OCI-LY3 (cell line): Measurements from ENCODE around the gene HBA2.

Source experiments
- H2AFZ ChIP-seq: fragments of 200-600, 300-600 bp; shearing (Covaris generic); 2 replicates; pipeline ENCODE4 v1.6.0; 2014; ENCODE audit warnings: antibody characterized with exemption, low read depth, low read length
- H3K27ac ChIP-seq: fragments of 200-600, 300-600 bp; sonication (generic); 2 replicates; pipeline ENCODE4 v1.5.1; 2014; ENCODE audit warnings: mild to moderate bottlenecking, low read length, moderate library complexity, mixed read lengths
- H3K27me3 ChIP-seq: fragments of 200-600, 300-600 bp; sonication (generic); 2 replicates; pipeline ENCODE4 v1.6.1; 2014; ENCODE audit warnings: low read depth, low read length, mixed read lengths
- H3K36me3 ChIP-seq: fragments of 200-600, 300-600 bp; sonication (generic); replicated peaks from 2 replicates; pipeline ENCODE3; 2014; ENCODE audit warnings: low read depth, low read length, mixed read lengths
- H3K4me1 ChIP-seq: fragments of 300-600, 200-600 bp; sonication (generic); 2 replicates; pipeline ENCODE4 v1.6.1; 2014; ENCODE audit warnings: low read length, mixed read lengths
- H3K4me2 ChIP-seq: fragments of 200-600, 300-600 bp; sonication (generic); 2 replicates; pipeline ENCODE4 v1.6.1; 2014; ENCODE audit warnings: low read length, mixed read lengths
- H3K4me3 ChIP-seq: fragments of 300-600, 200-600 bp; sonication (generic); 2 replicates; pipeline ENCODE4 v1.5.1; 2014; ENCODE audit warnings: antibody characterized with exemption, mild to moderate bottlenecking, low read length, moderate library complexity
- H3K79me2 ChIP-seq: fragments of 300-600, 200-600 bp; shearing (Covaris generic); 2 replicates; pipeline ENCODE4 v1.6.1; 2014; ENCODE audit warnings: mild to moderate bottlenecking, low read length, mixed read lengths
- H3K9ac ChIP-seq: fragments of 300-600, 200-600 bp; shearing (Covaris generic); 2 replicates; pipeline ENCODE4 v1.6.0; 2014; ENCODE audit warnings: mild to moderate bottlenecking, low read length, moderate library complexity
- H3K9me3 ChIP-seq: fragments of 200-600, 300-600 bp; shearing (Covaris generic); 2 replicates; pipeline ENCODE4 v1.6.1; 2014; ENCODE audit warnings: low read length, mixed read lengths; ENCODE audit not compliant: insufficient read depth
- H4K20me1 ChIP-seq: fragments of 200-600, 300-600 bp; sonication (generic); 2 replicates; pipeline ENCODE4 v1.6.1; 2016; ENCODE audit warnings: low read length, mixed read lengths; ENCODE audit not compliant: insufficient read depth
- CTCF ChIP-seq: fragments of 200-600, 300-600 bp; sonication (generic); IDR thresholded peaks from 2 replicates; pipeline ENCODE4 v1.5.1; 2014; ENCODE audit warnings: antibody characterized with exemption, low read length, low read depth
- EZH2phosphoT487 ChIP-seq: fragments of 200-600 bp; shearing (Covaris generic); IDR thresholded peaks from 2 replicates; pipeline ENCODE4 v1.6.1; 2018; ENCODE audit warnings: antibody characterized with exemption, mixed run types, low read depth

The HBA2 gene

GRCh38 chr16:132120-132519, 40.6 kb upstream of the HBA2 start:
- H3K9ac ChIP-seq, result no peak overlapping the region
- H3K27ac ChIP-seq, result no peak overlapping the region
- no peaks in the 10 kb centered on the region for H3K9me3 ChIP-seq
- TF ChIP-seq CTCF (no peak), EZH2phosphoT487 (no peak)
- peaks cover 27% of the 10 kb centered on the region for H4K20me1 ChIP-seq
- peaks cover under 1% of the 10 kb centered on the region; the same call in 1 of the 2 replicates for H3K4me1 ChIP-seq
- H3K4me3 ChIP-seq, result no peak overlapping the region
- no peak overlapping the region for H3K4me2 ChIP-seq
- H3K79me2 ChIP-seq, result peaks cover 88% of the 10 kb centered on the region
- peaks cover 22% of the 10 kb centered on the region for H3K36me3 ChIP-seq
- no peaks in the 10 kb centered on the region for H3K27me3 ChIP-seq
- no peak overlapping the region for H2AFZ ChIP-seq

GRCh38 chr16:133716-134115, 39.0 kb upstream of the HBA2 start:
- peaks cover 5% of the 10 kb centered on the region for H3K4me1 ChIP-seq
- H3K9me3 ChIP-seq, result no peaks in the 10 kb centered on the region
- H3K4me3 ChIP-seq, result no peak overlapping the region
- peaks cover 89% of the 10 kb centered on the region for H3K79me2 ChIP-seq
- peaks cover 27% of the 10 kb centered on the region for H4K20me1 ChIP-seq
- H3K9ac ChIP-seq, result no peak overlapping the region
- H3K4me2 ChIP-seq, result no peak overlapping the region
- no peak overlapping the region for H2AFZ ChIP-seq
- H3K27me3 ChIP-seq, result no peaks in the 10 kb centered on the region
- TF ChIP-seq CTCF, result no peak
- TF ChIP-seq EZH2phosphoT487, result no peak
- H3K36me3 ChIP-seq, result peaks cover 20% of the 10 kb centered on the region
- no peak overlapping the region for H3K27ac ChIP-seq

GRCh38 chr16:138049-138417, 34.6 kb upstream of the HBA2 start:
- TF ChIP-seq CTCF (no peak), EZH2phosphoT487 (no peak)
- peak overlapping the region; percentile 60 for H3K4me2 ChIP-seq
- peak overlapping the region; percentile 87 for H3K4me3 ChIP-seq
- no peaks in the 10 kb centered on the region for H3K27me3 ChIP-seq
- peaks cover 48% of the 10 kb centered on the region for H3K79me2 ChIP-seq
- peak overlapping the region; percentile 81 for H3K9ac ChIP-seq
- peaks cover 5% of the 10 kb centered on the region for H3K4me1 ChIP-seq
- H3K27ac ChIP-seq, result peak overlapping the region; percentile 48
- no peaks in the 10 kb centered on the region; the same call in 1 of the 2 replicates for H3K9me3 ChIP-seq
- peaks cover 9% of the 10 kb centered on the region; the same call in 1 of the 2 replicates for H4K20me1 ChIP-seq
- peaks cover 6% of the 10 kb centered on the region for H3K36me3 ChIP-seq
- H2AFZ ChIP-seq, result no peak overlapping the region

GRCh38 chr16:140175-140857, 32.4 kb upstream of the HBA2 start:
- H3K9me3 ChIP-seq, result no peaks in the 10 kb centered on the region; the same call in 1 of the 2 replicates
- no peak overlapping the region for H2AFZ ChIP-seq
- TF ChIP-seq CTCF, result no peak
- TF ChIP-seq EZH2phosphoT487, result no peak
- H3K9ac ChIP-seq, result no peak overlapping the region
- no peak overlapping the region for H3K4me2 ChIP-seq
- H3K4me3 ChIP-seq, result no peak overlapping the region
- peaks cover 4% of the 10 kb centered on the region for H3K36me3 ChIP-seq
- peaks cover 27% of the 10 kb centered on the region for H3K79me2 ChIP-seq
- H3K4me1 ChIP-seq, result peaks cover 5% of the 10 kb centered on the region
- no peaks in the 10 kb centered on the region for H3K27me3 ChIP-seq
- H4K20me1 ChIP-seq, result no peaks in the 10 kb centered on the region
- no peak overlapping the region for H3K27ac ChIP-seq
